Suprapubic skin (tissue), 4 donors: ENCODE data around the gene CDC45.

Experiments used
- CTCF ChIP-seq, 2 donors: fragments of 200-600 bp in 1 of 2; fragments of 450-650 bp in 1 of 2; sonication (generic) in 1 of 2; IDR thresholded peaks; one replicate each; pipeline ENCODE4 v1.5.1; 2016 to 2019; ENCODE audit warnings: antibody characterized with exemption in 2 of 2, mild to moderate bottlenecking in 1 of 2, moderate library complexity in 1 of 2
- POLR2A ChIP-seq, 2 donors: fragments of 450-650 bp; IDR thresholded peaks; one replicate each; pipeline ENCODE4 v1.6.1; 2017; ENCODE audit warnings: antibody characterized with exemption in 2 of 2, mild to moderate bottlenecking in 2 of 2, moderate library complexity in 2 of 2
- POLR2AphosphoS5 ChIP-seq, 3 donors: sonication (generic); formaldehyde crosslinking; IDR thresholded peaks; one replicate each; pipeline ENCODE4 v1.6.1; 2017; ENCODE audit warnings: antibody characterized with exemption in 3 of 3

GRCh38 chr22:19545935-19546207 lies 66.2 kb downstream of the CDC45 start:
- TF ChIP-seq POLR2AphosphoS5 (IDR thresholded peaks at IDR 0.05): no peak
- TF ChIP-seq CTCF (IDR thresholded peaks at IDR 0.05): no peak
- TF ChIP-seq POLR2A (IDR thresholded peaks at IDR 0.05): no peak
